ENCODE measurements around the gene ZNF629.
"Not testable (repeated sequence)": the region's sequence is repeated elsewhere in the genome, so short reads cannot be mapped to it uniquely, and the experiment has no call there.

Gene ZNF629

GRCh38 chr16:30786936-30787612 is at the start of gene ZNF629:
Gene ZNF629, minus strand, starts transcription at chr16:30787205. Its CDS starts 2,723 bp downstream, at chr16:30784482.
- no peak for DNase-seq

GRCh38 chr16:30834130-30834740 is 47.2 kb upstream of the ZNF629 start:
- DNase-seq = no peak

- DNase-seq = no peak
Measured at GRCh38 chr16:30830072-30830417, 43.0 kb upstream of the ZNF629 start.

- DNase-seq = no peak
Measured at GRCh38 chr16:30829130-30830071, 42.4 kb upstream of the ZNF629 start.

GRCh38 chr16:30821891-30822290 is 34.9 kb upstream of the ZNF629 start:
- no peak for DNase-seq

GRCh38 chr16:30821441-30821840 is 34.4 kb upstream of the ZNF629 start:
- DNase-seq = peak; percentile 3

GRCh38 chr16:30820952-30821421 is 34.0 kb upstream of the ZNF629 start:
- DNase-seq = no peak

GRCh38 chr16:30816769-30817168 is 29.8 kb upstream of the ZNF629 start:
- no peak for DNase-seq

GRCh38 chr16:30813821-30814189 is 26.8 kb upstream of the ZNF629 start:
- no peak for DNase-seq

- not testable (repeated sequence) for DNase-seq
Measured at GRCh38 chr16:30809675-30810074, 22.7 kb upstream of the ZNF629 start.

- DNase-seq = not testable (repeated sequence)
Measured at GRCh38 chr16:30808890-30809426, 22.0 kb upstream of the ZNF629 start.

GRCh38 chr16:30808146-30808545 is 21.1 kb upstream of the ZNF629 start:
- DNase-seq = no peak

- peak; percentile 40 for DNase-seq
Measured at GRCh38 chr16:30805370-30806169, 18.6 kb upstream of the ZNF629 start.

GRCh38 chr16:30805056-30805369 is 18.0 kb upstream of the ZNF629 start:
- no peak for DNase-seq

- no peak for DNase-seq
Measured at GRCh38 chr16:30802936-30803335, 15.9 kb upstream of the ZNF629 start.

GRCh38 chr16:30797670-30798309 is 10.8 kb upstream of the ZNF629 start:
- no peak for DNase-seq

- no peak for DNase-seq
Measured at GRCh38 chr16:30794634-30795033, 7.6 kb upstream of the ZNF629 start.

GRCh38 chr16:30793508-30794069 is 6.6 kb upstream of the ZNF629 start:
- no peak for DNase-seq

GRCh38 chr16:30787613-30788378 is 791 bp upstream of the ZNF629 start:
- no peak for DNase-seq

- DNase-seq = no peak
Measured at GRCh38 chr16:30786115-30786935, 680 bp downstream of the ZNF629 start.
